HepG2 (cell line): ENCODE data around the gene CTBP1.

Source experiments
- GLMP ChIP-seq: sonication (generic); formaldehyde crosslinking; IDR thresholded peaks from 2 replicates; pipeline ENCODE4 v1.9.0; 2021; ENCODE audit warnings: missing genetic modification reagents, mild to moderate bottlenecking, borderline replicate concordance
- IRF9 ChIP-seq: sonication (generic); formaldehyde crosslinking; IDR thresholded peaks from 2 replicates; pipeline ENCODE4 v1.8.0; 2022; ENCODE audit warnings: missing genetic modification reagents, mild to moderate bottlenecking, borderline replicate concordance
- PAX8 ChIP-seq: sonication (generic); formaldehyde crosslinking; IDR thresholded peaks from 2 replicates; pipeline ENCODE4 v1.8.0; 2022; ENCODE audit warnings: mild to moderate bottlenecking, missing genetic modification reagents, borderline replicate concordance
- ZNF567 ChIP-seq: sonication (generic); formaldehyde crosslinking; IDR thresholded peaks from 2 replicates; pipeline ENCODE4 v1.8.1; 2023; ENCODE audit warnings: mild to moderate bottlenecking, missing genetic modification reagents, borderline replicate concordance
- TF ChIP-seq, protein P1 (sequence below): sonication (generic); formaldehyde crosslinking; IDR thresholded peaks from 2 replicates; pipeline ENCODE4 v1.5.0; 2020; ENCODE audit warnings: mild to moderate bottlenecking, missing genetic modification reagents, moderate library complexity
- TF ChIP-seq, protein P2 (sequence below): sonication (generic); formaldehyde crosslinking; IDR thresholded peaks from 2 replicates; pipeline ENCODE4 v1.4.0; 2020; ENCODE audit warnings: missing genetic modification reagents

DNA sequence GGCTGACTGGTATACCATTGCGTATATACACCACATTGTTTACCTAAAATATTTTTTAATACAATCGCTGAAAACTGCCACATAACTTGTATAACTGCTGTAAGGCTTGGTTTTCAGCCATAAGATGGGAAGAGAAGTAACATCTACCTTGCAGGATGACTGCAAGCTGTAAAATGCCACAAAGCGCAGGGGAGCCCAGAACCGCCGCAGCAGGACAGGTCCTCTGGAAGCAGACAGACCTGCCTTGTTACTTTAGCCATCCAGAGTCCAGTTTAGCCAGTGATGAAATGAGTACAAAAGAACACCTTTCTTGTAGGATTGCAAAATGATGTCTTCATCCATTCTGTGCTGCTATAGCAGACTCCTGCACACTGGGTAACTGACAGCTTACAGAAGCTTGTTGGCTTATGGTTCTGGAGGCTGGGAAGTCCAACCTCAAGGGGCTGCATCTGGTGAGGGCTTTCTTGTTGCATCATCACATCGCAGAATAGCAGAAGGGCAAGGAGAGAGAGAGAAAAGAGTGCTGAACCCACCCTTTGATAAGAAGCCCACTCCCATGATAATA is 4.1 kb upstream of the CTBP1 start:
- TF ChIP-seq ZNF567 (no peak), IRF9 (no peak), GLMP (CRISPR knock-in tag) (no peak), PAX8 (CRISPR knock-in tag) (no peak)
- TF ChIP-seq, protein P1, sequence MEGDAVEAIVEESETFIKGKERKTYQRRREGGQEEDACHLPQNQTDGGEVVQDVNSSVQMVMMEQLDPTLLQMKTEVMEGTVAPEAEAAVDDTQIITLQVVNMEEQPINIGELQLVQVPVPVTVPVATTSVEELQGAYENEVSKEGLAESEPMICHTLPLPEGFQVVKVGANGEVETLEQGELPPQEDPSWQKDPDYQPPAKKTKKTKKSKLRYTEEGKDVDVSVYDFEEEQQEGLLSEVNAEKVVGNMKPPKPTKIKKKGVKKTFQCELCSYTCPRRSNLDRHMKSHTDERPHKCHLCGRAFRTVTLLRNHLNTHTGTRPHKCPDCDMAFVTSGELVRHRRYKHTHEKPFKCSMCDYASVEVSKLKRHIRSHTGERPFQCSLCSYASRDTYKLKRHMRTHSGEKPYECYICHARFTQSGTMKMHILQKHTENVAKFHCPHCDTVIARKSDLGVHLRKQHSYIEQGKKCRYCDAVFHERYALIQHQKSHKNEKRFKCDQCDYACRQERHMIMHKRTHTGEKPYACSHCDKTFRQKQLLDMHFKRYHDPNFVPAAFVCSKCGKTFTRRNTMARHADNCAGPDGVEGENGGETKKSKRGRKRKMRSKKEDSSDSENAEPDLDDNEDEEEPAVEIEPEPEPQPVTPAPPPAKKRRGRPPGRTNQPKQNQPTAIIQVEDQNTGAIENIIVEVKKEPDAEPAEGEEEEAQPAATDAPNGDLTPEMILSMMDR (CRISPR knock-in tag), result no peak
- TF ChIP-seq, protein P2, sequence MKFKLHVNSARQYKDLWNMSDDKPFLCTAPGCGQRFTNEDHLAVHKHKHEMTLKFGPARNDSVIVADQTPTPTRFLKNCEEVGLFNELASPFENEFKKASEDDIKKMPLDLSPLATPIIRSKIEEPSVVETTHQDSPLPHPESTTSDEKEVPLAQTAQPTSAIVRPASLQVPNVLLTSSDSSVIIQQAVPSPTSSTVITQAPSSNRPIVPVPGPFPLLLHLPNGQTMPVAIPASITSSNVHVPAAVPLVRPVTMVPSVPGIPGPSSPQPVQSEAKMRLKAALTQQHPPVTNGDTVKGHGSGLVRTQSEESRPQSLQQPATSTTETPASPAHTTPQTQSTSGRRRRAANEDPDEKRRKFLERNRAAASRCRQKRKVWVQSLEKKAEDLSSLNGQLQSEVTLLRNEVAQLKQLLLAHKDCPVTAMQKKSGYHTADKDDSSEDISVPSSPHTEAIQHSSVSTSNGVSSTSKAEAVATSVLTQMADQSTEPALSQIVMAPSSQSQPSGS (CRISPR knock-in tag), result no peak
